HG03135 (cell line): ENCODE data around the gene SEM1.
A peak's percentile ranks its signal among the peaks of the same experiment; 100 is the strongest.
"Not testable (repeated sequence)": the region's sequence is repeated elsewhere in the genome, so short reads cannot be mapped to it uniquely, and the experiment has no call there.

Source experiments
- ATAC-seq: cut with Tn5 transposase; IDR thresholded peaks from one replicate; pipeline ENCODE4 v1.9.1; 2021; ENCODE audit warnings: mild to moderate bottlenecking, moderate library complexity; ENCODE audit not compliant: unreplicated experiment

SEM1 gene

DNA sequence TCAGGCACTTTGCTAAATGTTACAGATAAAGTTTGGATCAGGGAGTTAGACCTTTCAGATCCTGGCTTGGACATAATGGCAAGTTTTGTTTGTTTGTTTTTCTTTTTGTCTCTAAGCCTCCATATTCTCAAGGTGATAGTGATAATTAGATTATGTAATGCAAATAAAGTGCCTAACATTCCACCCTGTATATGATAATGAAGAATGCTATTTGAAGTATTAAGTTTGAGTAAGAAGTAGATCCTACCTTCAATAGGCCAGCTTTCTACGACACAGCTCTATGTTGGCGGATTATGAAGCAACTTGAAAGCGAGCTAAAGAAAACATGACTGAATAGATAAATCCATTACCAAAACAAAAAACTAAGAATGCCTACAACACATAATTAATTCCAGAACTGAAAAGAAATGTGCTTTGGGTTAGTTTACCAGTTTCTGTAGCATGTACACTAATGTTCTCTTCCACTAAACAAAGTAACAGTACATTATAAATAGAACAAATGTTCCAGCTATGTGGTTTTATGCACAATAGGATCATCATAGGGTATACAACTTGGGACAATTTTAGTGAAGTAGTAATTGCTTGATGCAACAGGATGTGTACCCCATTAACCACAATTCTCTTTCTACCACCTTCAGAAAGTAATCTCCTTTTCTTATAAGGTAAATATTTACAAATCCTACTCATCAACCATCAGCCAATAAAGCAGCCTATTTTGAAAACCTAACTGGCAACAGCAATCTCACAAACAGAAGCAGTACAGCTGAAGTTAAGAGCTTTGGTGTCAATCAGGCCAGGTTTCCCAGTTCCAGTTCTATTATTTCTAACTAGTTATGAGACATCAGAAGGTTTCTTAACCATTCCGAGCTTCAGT, 1.5 kb downstream of the SEM1 start:
- no peak for ATAC-seq

- no peak for ATAC-seq
These were observed 8.4 kb downstream of the SEM1 start for GRCh38 chr7:96701258-96701657.

- no peak for ATAC-seq
These were observed 9.1 kb downstream of the SEM1 start for GRCh38 chr7:96700516-96700915.

DNA sequence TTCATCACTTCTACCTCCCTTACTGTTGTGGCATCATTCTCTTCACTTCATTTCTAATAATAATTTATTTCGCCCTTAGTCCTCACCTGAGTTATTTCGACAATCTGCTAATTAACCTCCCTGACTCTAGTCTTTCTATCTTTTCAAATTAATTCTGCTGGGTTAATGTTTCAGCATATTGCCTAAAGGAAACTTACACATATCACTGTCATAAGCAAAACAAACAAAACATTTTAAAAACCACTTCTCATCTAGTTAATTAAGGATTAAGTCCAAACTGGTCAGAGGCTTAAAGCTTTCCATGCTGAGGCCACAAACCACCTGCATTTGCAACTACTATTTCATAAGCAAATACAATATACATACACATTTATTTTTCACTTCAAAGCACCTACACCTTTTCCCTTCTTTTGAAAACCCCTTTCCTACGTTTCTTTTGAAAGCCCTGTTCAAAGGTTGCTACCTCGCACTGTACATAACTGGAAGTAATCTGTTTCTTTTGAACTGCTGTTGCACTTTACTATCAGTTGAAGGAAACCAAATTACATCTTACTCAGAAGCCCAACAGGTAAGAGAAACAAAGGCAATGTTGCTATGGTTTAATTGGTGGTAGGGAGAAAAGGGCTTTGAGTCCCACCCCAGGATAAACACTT, 10.3 kb downstream of the SEM1 start:
- ATAC-seq: no peak

GRCh38 chr7:96698449-96698848, 11.2 kb downstream of the SEM1 start:
- ATAC-seq: not testable (repeated sequence)

DNA sequence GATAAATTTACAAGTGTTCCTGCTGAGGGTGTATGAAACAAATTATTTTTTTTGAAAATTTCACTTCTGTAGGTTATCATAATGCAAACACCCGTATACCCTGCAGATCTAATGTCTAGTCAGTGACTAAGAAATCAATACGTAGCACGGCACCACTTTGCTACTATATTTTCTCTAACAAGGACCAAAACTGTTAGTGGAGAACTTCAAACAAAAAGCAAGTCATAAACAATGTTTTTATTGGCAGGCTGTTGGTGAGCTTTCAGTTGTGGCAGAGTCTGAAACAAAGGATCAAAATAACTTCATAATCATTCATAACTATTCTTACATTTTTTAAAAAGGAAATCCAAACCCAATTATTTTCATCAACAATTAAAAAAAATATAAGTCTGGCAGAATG, 11.8 kb downstream of the SEM1 start:
- no peak for ATAC-seq

DNA sequence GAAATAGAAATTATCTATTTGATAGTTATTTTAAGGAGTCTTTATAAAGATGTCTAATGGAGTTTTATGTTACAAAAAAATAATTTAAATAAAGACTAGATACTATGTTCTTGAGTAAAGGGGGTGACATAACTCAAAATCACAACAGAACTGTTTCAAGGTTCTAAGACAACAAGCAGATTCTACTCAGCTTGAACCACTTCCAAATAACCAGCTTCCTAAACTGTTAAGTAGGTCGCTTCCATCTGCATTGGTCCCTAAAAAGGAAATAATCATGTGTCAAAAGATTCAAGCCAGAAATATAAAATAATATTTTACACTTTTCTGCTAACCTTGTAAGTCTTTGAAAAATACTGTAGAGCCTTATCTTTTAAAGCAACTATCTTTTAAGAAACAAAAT, 14.1 kb downstream of the SEM1 start:
- ATAC-seq: no peak

- no peak for ATAC-seq
These were observed 15.6 kb downstream of the SEM1 start for GRCh38 chr7:96694082-96694481.

DNA sequence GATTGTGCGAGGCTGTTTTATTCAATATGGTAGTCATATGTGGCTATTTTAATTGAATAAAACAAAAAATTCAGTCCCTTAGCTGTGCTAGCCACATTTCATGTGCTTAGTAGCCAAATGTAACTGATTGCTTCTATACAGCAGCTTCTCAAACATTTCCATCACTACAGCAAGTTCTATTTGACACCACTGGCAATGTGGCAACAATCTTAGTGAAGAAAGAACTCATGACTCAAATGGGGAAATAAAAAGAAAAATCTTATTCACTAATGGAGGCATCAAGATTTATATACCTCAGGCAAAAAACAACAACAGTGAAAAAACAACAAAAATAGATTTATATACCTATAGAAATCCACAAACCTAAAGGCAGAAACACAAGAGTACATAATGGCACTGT, 17.9 kb downstream of the SEM1 start:
- no peak for ATAC-seq

DNA sequence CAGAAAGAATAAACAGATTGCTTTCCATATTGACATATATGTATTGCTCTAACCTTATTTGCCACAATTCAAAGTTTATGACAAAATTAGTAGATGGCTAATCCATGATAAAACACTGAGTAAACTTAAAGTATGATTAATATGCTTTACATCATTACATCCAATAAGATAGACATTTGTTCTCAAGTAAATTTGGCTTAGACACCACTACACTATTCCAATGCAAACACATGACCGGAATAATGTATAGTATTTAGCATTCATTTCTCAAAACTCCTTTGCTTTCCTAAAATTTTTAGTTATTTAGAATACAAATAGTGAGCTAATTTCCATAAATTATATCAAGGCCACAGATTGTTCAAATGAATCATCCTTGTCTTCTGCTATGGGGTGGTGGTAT, 20.2 kb downstream of the SEM1 start:
- no peak for ATAC-seq

GRCh38 chr7:96686305-96686704, 23.3 kb downstream of the SEM1 start:
- no peak for ATAC-seq

DNA sequence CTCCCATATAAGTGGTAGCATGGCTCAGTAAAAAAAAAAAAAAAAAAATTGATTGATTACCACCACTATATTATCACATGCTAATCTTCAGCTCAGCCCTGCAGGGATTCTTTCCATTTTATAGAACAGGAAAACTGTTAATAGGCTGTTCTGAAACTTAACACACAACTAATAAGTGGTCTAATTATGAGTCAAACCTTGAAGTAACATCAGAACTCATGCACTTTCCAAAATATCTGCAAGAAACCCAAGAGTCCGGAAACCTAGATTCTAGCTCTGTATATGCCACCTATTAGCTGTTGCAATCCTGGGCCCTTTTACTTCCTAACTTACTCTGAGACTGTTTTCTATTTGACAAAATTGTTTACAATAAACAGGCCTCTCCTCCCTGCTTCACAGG, 23.9 kb downstream of the SEM1 start:
- peak; percentile 59 for ATAC-seq

DNA sequence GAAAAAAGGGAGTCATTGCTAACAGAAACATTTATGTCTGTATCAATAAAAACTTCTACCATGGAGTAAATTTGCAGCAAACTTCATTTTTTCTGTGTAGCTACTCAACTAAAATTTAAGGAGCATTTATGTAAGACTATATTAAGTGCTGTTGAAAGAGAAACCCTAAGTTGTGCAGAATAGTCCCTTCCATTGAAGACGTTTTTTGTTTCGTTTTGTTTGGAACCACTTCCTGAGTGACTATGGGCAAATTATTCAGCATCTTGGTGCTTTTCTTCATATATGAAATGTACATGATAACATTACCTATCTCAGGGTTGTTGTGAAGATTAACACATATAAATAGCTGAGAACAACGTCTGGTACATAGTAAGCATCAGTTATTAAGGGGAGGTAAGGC, 24.3 kb downstream of the SEM1 start:
- ATAC-seq: peak; percentile 91

GRCh38 chr7:96679886-96680285, 29.8 kb downstream of the SEM1 start:
- no peak for ATAC-seq

DNA sequence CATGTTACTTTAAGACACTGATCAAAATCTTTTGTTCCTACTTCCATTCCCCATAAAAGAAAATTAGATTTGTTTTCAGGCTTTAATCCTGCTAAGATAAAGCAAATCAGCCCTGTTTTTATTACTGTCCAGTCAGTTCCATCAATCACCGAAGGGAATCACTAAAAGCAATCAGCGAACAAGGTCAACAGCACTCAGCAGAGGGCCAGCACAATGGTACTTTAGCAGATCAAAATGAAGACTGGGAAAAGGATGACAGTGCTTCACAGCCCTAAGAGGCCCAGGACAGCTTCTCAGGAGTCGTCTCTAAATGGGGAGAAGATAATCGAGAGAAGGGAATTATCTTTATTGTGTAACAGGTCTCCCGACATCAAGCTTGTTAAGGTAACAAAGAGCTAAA, 32.7 kb downstream of the SEM1 start:
- ATAC-seq: no peak

DNA sequence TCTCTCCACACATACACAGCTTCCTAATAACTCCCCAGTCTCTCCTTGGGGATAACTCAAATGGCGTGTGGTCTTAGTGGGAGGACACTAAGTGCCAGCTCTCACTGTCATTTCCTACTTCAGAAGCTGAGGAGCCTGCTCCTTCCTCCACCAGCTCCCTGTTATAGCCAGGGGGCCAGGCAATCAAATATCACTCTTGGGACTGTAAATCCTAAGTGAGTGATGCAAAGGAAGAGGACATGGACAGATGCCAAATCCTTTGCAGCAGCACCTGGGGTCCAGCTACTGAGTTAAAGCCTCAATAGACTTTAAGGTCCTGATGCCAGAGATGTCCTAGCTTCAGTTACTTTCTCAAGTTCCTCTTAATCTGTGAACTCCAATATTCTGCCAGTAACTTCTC, 34.1 kb downstream of the SEM1 start:
- ATAC-seq: no peak

GRCh38 chr7:96674565-96674964, 35.1 kb downstream of the SEM1 start:
- ATAC-seq: no peak

DNA sequence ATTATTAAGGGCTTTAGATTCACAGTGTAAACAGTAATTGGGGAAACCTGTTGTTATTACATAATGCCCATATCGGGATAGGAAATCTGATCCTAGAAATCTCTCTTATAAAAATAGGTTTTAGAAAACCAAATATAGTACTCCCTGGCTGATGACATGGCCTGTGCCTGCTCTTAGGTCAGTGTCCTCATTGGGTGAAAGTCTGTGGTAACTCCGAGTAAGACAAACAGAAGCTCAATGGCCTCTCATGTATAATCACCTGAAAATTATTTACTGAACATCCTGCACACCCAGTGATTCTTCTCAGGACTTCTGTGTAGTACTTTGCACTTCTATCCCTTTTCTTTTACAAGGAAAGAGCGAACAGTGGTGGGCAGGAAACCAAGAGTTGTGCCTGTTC, 37.8 kb downstream of the SEM1 start:
- no peak for ATAC-seq

DNA sequence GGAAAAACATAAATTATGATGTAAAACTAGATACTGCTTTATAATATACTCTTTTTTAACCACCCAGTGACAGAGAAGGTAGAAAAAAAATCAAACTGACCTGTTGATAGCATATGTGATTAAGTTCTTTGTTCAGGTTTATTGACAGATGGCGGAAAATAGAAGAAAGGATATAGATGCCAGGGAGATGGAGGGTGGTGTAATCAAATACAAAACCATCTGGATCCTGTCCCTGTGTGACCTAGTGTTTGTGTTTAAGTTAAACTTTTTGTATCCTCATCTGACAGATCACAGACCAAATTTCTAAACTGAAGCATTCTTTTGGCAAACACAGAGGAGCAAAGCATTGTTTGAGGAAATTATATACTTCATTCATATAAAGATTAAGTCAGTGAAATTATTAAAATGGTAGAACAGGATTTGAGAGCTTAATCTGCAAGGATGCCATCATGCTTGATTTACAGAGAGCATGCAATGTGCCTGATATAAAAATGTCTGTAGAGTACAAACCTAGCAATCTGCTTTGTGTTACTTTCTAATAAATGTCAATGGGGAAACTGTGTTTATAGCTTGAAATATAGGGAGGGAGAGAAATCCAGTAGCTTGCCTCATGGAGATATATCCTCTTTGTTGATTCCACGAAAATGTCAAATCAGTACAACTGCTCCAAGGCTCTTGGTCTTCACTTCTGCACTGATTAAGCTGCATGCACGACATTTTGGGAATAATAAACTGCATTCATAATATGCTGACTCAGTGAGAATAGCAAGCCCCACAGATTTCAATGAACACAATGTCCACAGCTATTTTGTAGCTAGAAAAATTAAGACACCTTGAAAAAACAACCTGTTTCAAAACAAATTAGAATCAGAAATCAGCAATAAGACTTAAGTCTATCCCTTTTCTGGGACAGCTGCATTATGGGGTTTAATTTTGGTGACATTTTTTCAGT, 39.0 kb downstream of the SEM1 start:
- no peak for ATAC-seq

GRCh38 chr7:96669812-96670211, 39.8 kb downstream of the SEM1 start:
- no peak for ATAC-seq

DNA sequence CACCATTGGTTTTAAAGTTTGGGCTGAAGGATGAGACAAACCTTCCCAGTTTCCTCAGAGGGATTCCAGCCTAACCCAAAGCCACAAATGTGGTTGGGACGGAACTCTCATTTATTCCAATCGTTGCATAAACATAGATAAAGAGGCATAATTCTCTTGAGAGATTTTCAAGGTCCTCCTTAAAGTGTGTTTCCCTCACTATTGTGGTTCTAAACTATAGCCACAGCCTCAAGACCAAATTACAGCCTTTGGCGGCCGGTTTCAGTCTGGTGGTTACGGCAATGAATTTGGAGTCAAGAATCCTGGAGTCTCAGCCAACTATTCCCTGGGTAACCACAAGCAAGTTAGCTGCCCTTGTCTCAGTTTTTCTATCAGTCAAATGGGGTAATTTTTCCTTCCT, 42.6 kb downstream of the SEM1 start:
- no peak for ATAC-seq
